H9 (cell line): ENCODE data around the gene NDUFC2. TPM values are rescaled to one million over a fixed set of nuclear protein-coding genes. Genes with fewer than 3 reads are reported as not detected.

Experiments used
- DNase-seq: peaks from one replicate; pipeline ENCODE4 v3.0.0-alpha.2; 2017
- H2AFZ ChIP-seq: one replicate; pipeline ENCODE4 v1.6.1; 2013; ENCODE audit warnings: mild to moderate bottlenecking, low read length, control low read depth, moderate library complexity
- H2AK5ac ChIP-seq: 2 replicates; pipeline ENCODE4 v1.6.1; 2013; ENCODE audit warnings: low read length, control low read depth, mixed read lengths; ENCODE audit not compliant: insufficient read length
- H2BK120ac ChIP-seq: one replicate; pipeline ENCODE4 v1.6.1; 2013; ENCODE audit warnings: low read depth, mild to moderate bottlenecking, low read length, control low read depth, inconsistent platforms; ENCODE audit not compliant: poor library complexity, severe bottlenecking
- H2BK12ac ChIP-seq: 2 replicates; pipeline ENCODE4 v1.6.1; 2013; ENCODE audit warnings: low read length, control low read depth, mixed read lengths, low read depth; ENCODE audit not compliant: insufficient read length
- H2BK15ac ChIP-seq: 2 replicates; pipeline ENCODE4 v1.6.1; 2013; ENCODE audit warnings: low read depth, low read length, control low read depth
- H2BK20ac ChIP-seq: one replicate; pipeline ENCODE4 v1.6.1; 2013; ENCODE audit warnings: low read depth, mild to moderate bottlenecking, low read length, control low read depth, inconsistent platforms; ENCODE audit not compliant: poor library complexity, severe bottlenecking
- H2BK5ac ChIP-seq: 2 replicates; pipeline ENCODE4 v1.6.1; 2013; ENCODE audit warnings: low read length, control low read depth, mixed read lengths; ENCODE audit not compliant: insufficient read length
- H3K14ac ChIP-seq: 2 replicates; pipeline ENCODE4 v1.6.1; 2013; ENCODE audit warnings: low read length, control low read depth; ENCODE audit not compliant: insufficient read depth
- H3K18ac ChIP-seq: 2 replicates; pipeline ENCODE4 v1.6.1; 2013; ENCODE audit warnings: low read depth, mild to moderate bottlenecking, mixed read lengths, low read length, control low read depth; ENCODE audit not compliant: insufficient read length
- H3K23ac ChIP-seq: 2 replicates; pipeline ENCODE4 v1.6.1; 2013; ENCODE audit warnings: low read length, control low read depth, mixed read lengths, low read depth; ENCODE audit not compliant: insufficient read length
- H3K23me2 ChIP-seq: 2 replicates; pipeline ENCODE4 v1.6.1; 2013; ENCODE audit warnings: low read depth, mild to moderate bottlenecking, mixed read lengths, low read length, control low read depth; ENCODE audit not compliant: insufficient read length, poor library complexity, severe bottlenecking
- H3K27ac ChIP-seq: 2 replicates; pipeline ENCODE4 v1.5.1; 2013; ENCODE audit warnings: low read length, control low read depth, mixed read lengths, low read depth; ENCODE audit not compliant: insufficient read length
- H3K27me3 ChIP-seq: 2 replicates; pipeline ENCODE4 v1.6.1; 2013; ENCODE audit warnings: low read length, control low read depth, inconsistent platforms; ENCODE audit not compliant: insufficient read depth
- H3K4ac ChIP-seq: 2 replicates; pipeline ENCODE4 v1.6.1; 2013; ENCODE audit warnings: low read depth, mild to moderate bottlenecking, control low read depth, inconsistent platforms, low read length, moderate library complexity
- H3K4me1 ChIP-seq: 2 replicates; pipeline ENCODE4 v1.6.1; 2013; ENCODE audit warnings: low read length, control low read depth, inconsistent platforms; ENCODE audit not compliant: insufficient read depth
- H3K4me2 ChIP-seq: 2 replicates; pipeline ENCODE4 v1.6.1; 2013; ENCODE audit warnings: low read length, control low read depth, mixed read lengths; ENCODE audit not compliant: insufficient read length, insufficient read depth
- H3K56ac ChIP-seq: 2 replicates; pipeline ENCODE4 v1.6.1; 2013; ENCODE audit warnings: low read depth, mild to moderate bottlenecking, mixed read lengths, low read length, control low read depth; ENCODE audit not compliant: insufficient read length
- H3K79me1 ChIP-seq: 2 replicates; pipeline ENCODE4 v1.6.1; 2013; ENCODE audit warnings: low read depth, mild to moderate bottlenecking, moderate library complexity, low read length, control low read depth, inconsistent platforms; ENCODE audit not compliant: insufficient read depth, poor library complexity, severe bottlenecking
- H3K79me2 ChIP-seq: 2 replicates; pipeline ENCODE4 v1.6.1; 2013; ENCODE audit warnings: low read length, control low read depth, inconsistent platforms; ENCODE audit not compliant: insufficient read depth
- H3K9ac ChIP-seq: 2 replicates; pipeline ENCODE4 v1.6.1; 2013; ENCODE audit warnings: low read length, control low read depth, mixed read lengths; ENCODE audit not compliant: insufficient read length; ENCODE audit errors: extremely low read depth
- H3K9me3 ChIP-seq: one replicate; pipeline ENCODE4 v1.6.1; 2013; ENCODE audit warnings: low read depth, low read length, inconsistent platforms; ENCODE audit not compliant: control insufficient read depth
- H3T11ph ChIP-seq: one replicate; pipeline ENCODE4 v1.6.1; 2013; ENCODE audit warnings: mild to moderate bottlenecking, low read length, control low read depth, inconsistent platforms
- H4K20me1 ChIP-seq: one replicate; pipeline ENCODE4 v1.6.1; 2013; ENCODE audit not compliant: control insufficient read depth, insufficient read length, insufficient read depth
- H4K5ac ChIP-seq: 2 replicates; pipeline ENCODE4 v1.6.1; 2013; ENCODE audit warnings: low read depth, mild to moderate bottlenecking, mixed read lengths, low read length, control low read depth; ENCODE audit not compliant: insufficient read length
- H4K8ac ChIP-seq: replicated peaks from 2 replicates; pipeline ENCODE4 v1.6.1; 2013; ENCODE audit warnings: low read length, control low read depth, mixed read lengths, low read depth; ENCODE audit not compliant: insufficient read length
- H4K91ac ChIP-seq: 2 replicates; pipeline ENCODE4 v1.6.1; 2013; ENCODE audit warnings: low read depth, mild to moderate bottlenecking, moderate library complexity, mixed read lengths, low read length, control low read depth; ENCODE audit not compliant: insufficient read length
- H3K27ac Mint-ChIP-seq, 3 experiments: 2 replicates in 2 of 3; 3 replicates in 1 of 3; pipeline ENCODE4 v1.8.0; 2020 to 2021; ENCODE audit warnings: mixed read lengths in 3 of 3, mild to moderate bottlenecking in 1 of 3, moderate library complexity in 1 of 3
- H3K27me3 Mint-ChIP-seq: 2 replicates; pipeline ENCODE4 v1.8.0; 2021; ENCODE audit warnings: low read depth, mild to moderate bottlenecking, moderate library complexity, mixed read lengths
- H3K36me3 Mint-ChIP-seq, 3 experiments: 2 replicates in 2 of 3; 3 replicates in 1 of 3; pipeline ENCODE4 v1.8.0; 2020 to 2021; ENCODE audit warnings: low read depth in 3 of 3, mixed read lengths in 3 of 3; ENCODE audit not compliant: insufficient read depth in 1 of 3
- H3K4me1 Mint-ChIP-seq, 2 experiments: 2 replicates each; pipeline ENCODE4 v1.8.0; 2020; ENCODE audit warnings: mixed read lengths in 2 of 2
- H3K4me3 Mint-ChIP-seq, 2 experiments: 2 replicates in 1 of 2; 3 replicates in 1 of 2; pipeline ENCODE4 v1.8.0; 2020 to 2021; ENCODE audit warnings: mild to moderate bottlenecking in 2 of 2, mixed read lengths in 2 of 2, moderate library complexity in 1 of 2
- H3K9me3 Mint-ChIP-seq, 2 experiments: 2 replicates in 1 of 2; 3 replicates in 1 of 2; pipeline ENCODE4 v1.8.0; 2020; ENCODE audit warnings: mild to moderate bottlenecking in 2 of 2, mixed read lengths in 2 of 2, moderate library complexity in 1 of 2
- CTCF ChIP-seq: fragments of 200-600 bp; sonication (generic); conservative IDR thresholded peaks from 3 replicates; pipeline ENCODE4 v1.8.0; 2021; ENCODE audit warnings: antibody characterized with exemption, mild to moderate bottlenecking
- WGBS: extraction: QIAGEN DNeasy Blood & Tissue Kit; methylation state at CpG from one replicate; pipeline ENCODE4 v1.1.7; 2013; ENCODE audit warnings: missing lambda C conversion rate, low lambda C conversion rate, mixed read lengths; ENCODE audit not compliant: insufficient read length; ENCODE audit errors: extremely low coverage; 5-methylcytosine and 5-hydroxymethylcytosine counted together
- total RNA-seq: library from RNA; stranded (reverse); gene quantifications from 2 replicates; pipeline ENCODE4 v1.2.1, GENCODE V29; 2021

NDUFC2 gene
- total RNA-seq, 1 experiment from 2014 or later = 247 TPM

- H3K4me1 Mint-ChIP-seq = no peaks in the 10 kb centered on the region
- H3K14ac ChIP-seq = no peak overlapping the region
- no peaks in the 10 kb centered on the region for H3K79me2 ChIP-seq
- H3K4me3 Mint-ChIP-seq = no peak overlapping the region
- H3K27ac ChIP-seq = no peak overlapping the region
- H3K18ac ChIP-seq = no peak overlapping the region
- TF ChIP-seq CTCF = no peak
- no peak overlapping the region for H3K27ac Mint-ChIP-seq
- DNase-seq = no peak
- H3K23ac ChIP-seq = no peak overlapping the region
- WGBS = no CpG with 5 or more reads among the region's 2 CpGs
- H2BK120ac ChIP-seq = no peak overlapping the region
- no peaks in the 10 kb centered on the region for H3K23me2 ChIP-seq
- H3K9me3 Mint-ChIP-seq = no peaks in the 10 kb centered on the region
- H4K5ac ChIP-seq = no peak overlapping the region
- H3K79me1 ChIP-seq = no peaks in the 10 kb centered on the region
- no peak overlapping the region for H3K9ac ChIP-seq
- peaks cover 14 to 28% (median 25%) of the 10 kb centered on the region in 3 experiments; a peak in 6 of 7 replicates for H3K36me3 Mint-ChIP-seq
- H3K4me1 ChIP-seq = no peaks in the 10 kb centered on the region
- no peak overlapping the region for H2AFZ ChIP-seq
- H2BK12ac ChIP-seq = no peak overlapping the region
- no peaks in the 10 kb centered on the region for H3K9me3 ChIP-seq
- no peaks in the 10 kb centered on the region for H4K20me1 ChIP-seq
- H2AK5ac ChIP-seq = no peak overlapping the region
- no peak overlapping the region for H4K8ac ChIP-seq
- H2BK20ac ChIP-seq = no peak overlapping the region
- H4K91ac ChIP-seq = no peak overlapping the region
- H3K27me3 Mint-ChIP-seq = no peaks in the 10 kb centered on the region
- no peak overlapping the region for H3K4me2 ChIP-seq
- no peak overlapping the region for H3K4ac ChIP-seq
- H3K56ac ChIP-seq = no peak overlapping the region
- no peak overlapping the region for H3T11ph ChIP-seq
- H3K27me3 ChIP-seq = no peaks in the 10 kb centered on the region
- H2BK5ac ChIP-seq = no peak overlapping the region
- no peak overlapping the region for H2BK15ac ChIP-seq
Measured at GRCh38 chr11:78065203-78065602, 14.5 kb downstream of the NDUFC2 start.
